H1 (cell line): ENCODE data around the gene OXNAD1. TPM values are rescaled to one million over a fixed set of nuclear protein-coding genes. Genes with fewer than 3 reads are reported as not detected.

Experiments used
- CTCF ChIA-PET: fragments of 300-600 bp; sonication (Branson Sonifier 250); formaldehyde crosslinking; loops from one replicate; lab custom pipeline; 2021; ENCODE audit not compliant: partially characterized antibody; lab: Charles Lee
- POLR2A ChIA-PET: fragments of 300-600 bp; sonication (Branson Sonifier 250); formaldehyde crosslinking; loops from one replicate; lab custom pipeline; 2021; ENCODE audit warnings: inconsistent platforms; ENCODE audit not compliant: partially characterized antibody; lab: Charles Lee
- DNase-seq, 2 experiments: peaks; one replicate each; pipeline versions ENCODE4 v3.0.0 to v3.0.0-alpha.2; 2010 to 2022; ENCODE audit warnings: low spot score in 2 of 2, low read depth in 1 of 2, mixed read lengths in 1 of 2
- FAIRE-seq: peaks from 2 replicates; lab custom pipeline; 2011; peaks lifted over from hg19 to GRCh38; lab: Jason Lieb, UNC
- H2AFZ ChIP-seq: 2 replicates; pipeline ENCODE4 v1.8.1; 2012; ENCODE audit warnings: low read length, inconsistent platforms
- H2AK5ac ChIP-seq: 2 replicates; pipeline ENCODE4 v1.6.1; 2013; ENCODE audit warnings: low read depth, low read length
- H2BK120ac ChIP-seq: replicated peaks from 2 replicates; pipeline ENCODE3; 2013; ENCODE audit warnings: low read depth, low read length, inconsistent platforms
- H2BK12ac ChIP-seq: 2 replicates; pipeline ENCODE4 v1.6.1; 2013; ENCODE audit warnings: low read depth, low read length
- H2BK15ac ChIP-seq: 2 replicates; pipeline ENCODE4 v1.6.1; 2013; ENCODE audit warnings: low read length
- H2BK20ac ChIP-seq: 2 replicates; pipeline ENCODE4 v1.6.1; 2013; ENCODE audit warnings: low read length
- H2BK5ac ChIP-seq: 2 replicates; pipeline ENCODE4 v1.6.1; 2013; ENCODE audit warnings: low read depth, low read length
- H3K14ac ChIP-seq: 2 replicates; pipeline ENCODE4 v1.6.1; 2013; ENCODE audit warnings: inconsistent platforms; ENCODE audit not compliant: insufficient read length
- H3K18ac ChIP-seq: 2 replicates; pipeline ENCODE4 v1.6.1; 2013; ENCODE audit warnings: low read length; ENCODE audit errors: extremely low read depth
- H3K23ac ChIP-seq: 2 replicates; pipeline ENCODE4 v1.6.1; 2013; ENCODE audit warnings: inconsistent platforms; ENCODE audit not compliant: insufficient read length
- H3K23me2 ChIP-seq: 2 replicates; pipeline ENCODE4 v1.6.1; 2013; ENCODE audit warnings: low read depth, low read length
- H3K27ac ChIP-seq: 2 replicates; pipeline ENCODE4 v1.6.1; 2011; ENCODE audit warnings: low read depth, low read length, inconsistent platforms
- H3K27me3 ChIP-seq, 4 experiments: replicated peaks in 1 of 4; 1 replicate in 1 of 4; 2 replicates in 3 of 4; pipeline versions ENCODE4 v1.6.1 to v1.8.1; 2011 to 2013; ENCODE audit warnings: low read length in 3 of 4, mild to moderate bottlenecking in 3 of 4, inconsistent platforms in 2 of 4, mixed read lengths in 2 of 4, moderate library complexity in 1 of 4; ENCODE audit not compliant: control insufficient read depth in 3 of 4, insufficient read depth in 3 of 4; ENCODE audit errors: extremely low read depth in 1 of 4
- H3K36me3 ChIP-seq, 4 experiments: 2 replicates each; pipeline versions ENCODE4 v1.6.1 to v1.8.1; 2011 to 2013; ENCODE audit warnings: mild to moderate bottlenecking in 4 of 4, low read length in 3 of 4, moderate library complexity in 2 of 4, control low read depth in 1 of 4, inconsistent platforms in 1 of 4; ENCODE audit not compliant: insufficient read depth in 4 of 4, control insufficient read depth in 2 of 4
- H3K4ac ChIP-seq: replicated peaks from 2 replicates; pipeline ENCODE3; 2013; ENCODE audit warnings: low read length, low read depth, mixed read lengths, inconsistent platforms; ENCODE audit not compliant: insufficient read length
- H3K4me1 ChIP-seq, 4 experiments: replicated peaks in 1 of 4; 1 replicate in 1 of 4; 2 replicates in 3 of 4; pipeline versions ENCODE4 v1.6.1 to v1.8.1; 2011 to 2013; ENCODE audit warnings: low read length in 3 of 4, inconsistent platforms in 2 of 4, mixed read lengths in 1 of 4; ENCODE audit not compliant: insufficient read depth in 4 of 4, control insufficient read depth in 3 of 4
- H3K4me2 ChIP-seq, 2 experiments: 2 replicates each; pipeline versions ENCODE4 v1.6.1 to v1.8.1; 2011 to 2013; ENCODE audit warnings: low read depth in 2 of 2, low read length in 2 of 2, control low read depth in 1 of 2, inconsistent platforms in 1 of 2, mild to moderate bottlenecking in 1 of 2; ENCODE audit not compliant: insufficient read depth in 1 of 2
- H3K4me3 ChIP-seq, 4 experiments: fragments of 200-600, 300-600 bp in 1 of 4; sonication (generic), shearing (Covaris generic), sonication (Bioruptor Twin) in 1 of 4; 2 replicates each; pipeline versions ENCODE4 v1.5.1 to v1.8.1; 2011 to 2016; ENCODE audit warnings: low read length in 4 of 4, low read depth in 3 of 4, control low read depth in 2 of 4, inconsistent platforms in 2 of 4, mild to moderate bottlenecking in 2 of 4, mixed read lengths in 1 of 4, moderate library complexity in 1 of 4; ENCODE audit not compliant: insufficient read depth in 2 of 4; ENCODE audit errors: extremely low read depth in 1 of 4
- H3K56ac ChIP-seq: replicated peaks from 2 replicates; pipeline ENCODE3; 2013; ENCODE audit warnings: low read depth, mild to moderate bottlenecking, mixed read lengths, low read length, inconsistent platforms; ENCODE audit not compliant: insufficient read length
- H3K79me1 ChIP-seq: 2 replicates; pipeline ENCODE4 v1.6.1; 2013; ENCODE audit warnings: low read depth, low read length, control low read depth
- H3K79me2 ChIP-seq, 2 experiments: 2 replicates each; pipeline versions ENCODE4 v1.6.1 to v1.8.1; 2012 to 2013; ENCODE audit warnings: low read length in 2 of 2, mild to moderate bottlenecking in 2 of 2, inconsistent platforms in 1 of 2; ENCODE audit not compliant: insufficient read depth in 2 of 2, control insufficient read depth in 1 of 2
- H3K9ac ChIP-seq, 4 experiments: replicated peaks in 1 of 4; 1 replicate in 1 of 4; 2 replicates in 3 of 4; pipeline versions ENCODE4 v1.6.1 to v1.8.1; 2011 to 2013; ENCODE audit warnings: low read depth in 3 of 4, low read length in 3 of 4, control low read depth in 2 of 4, mild to moderate bottlenecking in 2 of 4, moderate library complexity in 2 of 4, inconsistent platforms in 1 of 4; ENCODE audit errors: extremely low read depth in 1 of 4
- H3K9me3 ChIP-seq, 2 experiments: 2 replicates each; pipeline versions ENCODE4 v1.6.1 to v1.8.1; 2012 to 2013; ENCODE audit warnings: mild to moderate bottlenecking in 2 of 2, moderate library complexity in 2 of 2, control low read depth in 1 of 2, inconsistent platforms in 1 of 2, low read depth in 1 of 2, low read length in 1 of 2, mixed read lengths in 1 of 2; ENCODE audit not compliant: insufficient read depth in 2 of 2
- H4K20me1 ChIP-seq, 2 experiments: replicated peaks in 1 of 2; 2 replicates each; pipeline versions ENCODE3 to v1.8.1; 2011 to 2013; ENCODE audit warnings: inconsistent platforms in 2 of 2, low read length in 2 of 2, mild to moderate bottlenecking in 1 of 2; ENCODE audit not compliant: insufficient read depth in 2 of 2, control insufficient read depth in 1 of 2
- H4K5ac ChIP-seq: 2 replicates; pipeline ENCODE4 v1.6.1; 2013; ENCODE audit warnings: low read length, low read depth, mixed read lengths, inconsistent platforms; ENCODE audit not compliant: insufficient read length
- H4K8ac ChIP-seq: 2 replicates; pipeline ENCODE4 v1.8.0; 2013; ENCODE audit warnings: mild to moderate bottlenecking, moderate library complexity, low read length, inconsistent platforms; ENCODE audit not compliant: insufficient read depth; ENCODE audit errors: extremely low read depth
- H4K91ac ChIP-seq: replicated peaks from 2 replicates; pipeline ENCODE3; 2013; ENCODE audit warnings: low read length, mixed read lengths, inconsistent platforms; ENCODE audit not compliant: insufficient read length
- BCL11A ChIP-seq, 2 experiments: IDR thresholded peaks; one replicate each; pipeline ENCODE4 v1.6.1; 2011; ENCODE audit warnings: low read depth in 2 of 2, low read length in 2 of 2, mild to moderate bottlenecking in 2 of 2
- CBX5 ChIP-seq: fragments of 300-800, 300-1000 bp; sonication (generic); IDR thresholded peaks from 2 replicates; pipeline ENCODE4 v1.7.1; 2016; ENCODE audit warnings: antibody characterized with exemption, low read length, low read depth
- CREB1 ChIP-seq: IDR thresholded peaks from 2 replicates; pipeline ENCODE4 v1.6.1; 2012; ENCODE audit warnings: inconsistent platforms
- KDM5A ChIP-seq: fragments of 200-600 bp; IDR thresholded peaks from 2 replicates; pipeline ENCODE4 v1.7.1; 2012; ENCODE audit warnings: mild to moderate bottlenecking, low read length, inconsistent platforms, mixed read lengths
- MAFK ChIP-seq: IDR thresholded peaks from 2 replicates; pipeline ENCODE4 v1.6.1; 2012; ENCODE audit warnings: low read depth, mild to moderate bottlenecking, improper control_type of control experiment, low read length
- RBBP5 ChIP-seq: IDR thresholded peaks from 2 replicates; pipeline ENCODE4 v1.7.1; 2012; ENCODE audit warnings: low read depth, mild to moderate bottlenecking, inconsistent platforms, low read length, moderate library complexity, borderline replicate concordance
- RFX5 ChIP-seq: IDR thresholded peaks from 2 replicates; pipeline ENCODE4 v1.6.1; 2011; ENCODE audit warnings: low read depth, low read length, improper control_type of control experiment, borderline replicate concordance
- RNF2 ChIP-seq: fragments of 200-900, 300-1000 bp; sonication (generic); IDR thresholded peaks from 2 replicates; pipeline ENCODE4 v1.7.1; 2016; ENCODE audit warnings: borderline replicate concordance, low read depth, mild to moderate bottlenecking, antibody characterized with exemption, low read length; ENCODE audit not compliant: poor library complexity, severe bottlenecking; ENCODE audit errors: missing control alignments
- RXRA ChIP-seq: IDR thresholded peaks from 2 replicates; pipeline ENCODE4 v1.6.1; 2011; ENCODE audit warnings: low read depth, mild to moderate bottlenecking, low read length, moderate library complexity; ENCODE audit not compliant: insufficient read depth
- SIX5 ChIP-seq: IDR thresholded peaks from 2 replicates; pipeline ENCODE4 v1.6.1; 2011; ENCODE audit warnings: mild to moderate bottlenecking, low read depth, low read length
- SP1 ChIP-seq: IDR thresholded peaks from 2 replicates; pipeline ENCODE4 v1.6.1; 2011; ENCODE audit warnings: low read depth, low read length
- SRF ChIP-seq: IDR thresholded peaks from 2 replicates; pipeline ENCODE4 v1.6.1; 2011; ENCODE audit warnings: mild to moderate bottlenecking, low read depth, low read length, moderate library complexity
- TAF1 ChIP-seq: IDR thresholded peaks from 2 replicates; pipeline ENCODE4 v1.6.1; 2011; ENCODE audit warnings: mild to moderate bottlenecking, low read depth, low read length
- TCF12 ChIP-seq: IDR thresholded peaks from 2 replicates; pipeline ENCODE4 v1.6.1; 2011; ENCODE audit warnings: low read depth, mild to moderate bottlenecking, low read length
- TEAD4 ChIP-seq: IDR thresholded peaks from 2 replicates; pipeline ENCODE4 v1.6.1; 2012; ENCODE audit warnings: low read depth, low read length, inconsistent platforms, mixed read lengths
- WGBS, 2 experiments: shearing (Covaris generic) in 1 of 2; methylation state at CpG; one replicate each; pipeline versions ENCODE4 v1.1.6 to v1.1.7; 2013 to 2015; ENCODE audit warnings: low lambda C conversion rate in 2 of 2, mixed read lengths in 2 of 2, inconsistent platforms in 1 of 2, low coverage in 1 of 2, missing lambda C conversion rate in 1 of 2; ENCODE audit not compliant: insufficient replicate concordance in 2 of 2, insufficient coverage in 1 of 2, insufficient read length in 1 of 2; ENCODE audit errors: extremely low coverage in 1 of 2, missing lambda C conversion rate in 1 of 2; 5-methylcytosine and 5-hydroxymethylcytosine counted together
- polyA plus RNA-seq, 7 experiments: library from polyadenylated mRNA; depleted of rRNA in 3 of 7; stranded (reverse) in 5 of 7; unstranded in 2 of 7; fragments of >200 nt in 5 of 7; fragments of 200-250 nt in 2 of 7; gene quantifications; 1 replicate in 5 of 7; 2 replicates in 1 of 7; 4 replicates in 1 of 7; pipeline versions ENCODE4 v1.2.1 to v1.2.3, GENCODE V29; 2011 to 2013; ENCODE audit warnings: missing spikeins in 2 of 7, mixed read lengths in 2 of 7
- total RNA-seq: library from RNA; stranded (reverse); fragmentation: NEBNext Ultra II Directional; extraction: Animal tissue kit (Norgen Biotek cat#: 25700); gene quantifications from 2 replicates; pipeline ENCODE4 v1.2.1, GENCODE V29; 2021

OXNAD1 gene
- total and polyA plus RNA-seq, 2 of the 8 experiments (the other 6 are each of a cell fraction or from before 2014, with no cell fraction given) = 14.9 to 24.8 TPM

DNA sequence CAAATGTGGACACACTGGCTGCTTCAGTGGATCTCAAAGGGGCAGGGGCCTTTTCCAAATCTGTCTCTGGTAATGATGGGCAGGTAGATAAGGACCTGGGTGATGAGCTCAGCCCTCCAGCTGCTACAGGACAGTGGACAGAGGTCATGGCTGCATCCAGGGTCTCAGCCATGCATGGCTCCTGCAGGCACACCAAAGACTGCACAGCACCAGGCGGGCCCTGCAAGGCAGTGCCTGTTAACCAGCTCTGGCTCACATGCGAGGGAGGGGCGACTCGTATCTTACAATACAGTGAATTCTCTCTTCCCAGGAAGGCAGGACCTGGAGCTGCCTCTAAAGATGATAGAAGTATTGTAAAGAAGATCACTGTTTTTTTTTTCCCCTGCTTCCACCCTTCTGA, 58.7 kb downstream of the OXNAD1 start:
- no peak overlapping the region for H2AK5ac ChIP-seq
- no peak overlapping the region for H3K14ac ChIP-seq
- H3K23me2 ChIP-seq = no peaks in the 10 kb centered on the region
- no peak overlapping the region for H3K27ac ChIP-seq
- no peak overlapping the region for H3K18ac ChIP-seq
- 78% methylated on average over 4 of the region's 4 CpGs; no CpG with 5 or more reads in 1 of the 2 experiments for WGBS, 2 experiments
- no peak for FAIRE-seq
- H3K9ac ChIP-seq = no peak overlapping the region
- peaks cover 0 to 1% of the 10 kb centered on the region in 2 experiments for H4K20me1 ChIP-seq
- H3K4me3 ChIP-seq = no peak overlapping the region
- H3K23ac ChIP-seq = no peak overlapping the region
- H3K56ac ChIP-seq = no peak overlapping the region
- H2BK120ac ChIP-seq = no peak overlapping the region
- POLR2A ChIA-PET = no interaction called here
- H3K79me1 ChIP-seq = no peaks in the 10 kb centered on the region
- CTCF ChIA-PET = interaction anchor here (1.0 to 1.3 kb wide), 6 partner anchors 10 to 221 kb away, joined by 3 to 5 read pairs (median 4); no protein-coding TSS in a partner anchor
- peaks cover 0 to 6% (median 2%) of the 10 kb centered on the region in 4 experiments; a peak in 3 of 8 replicates for H3K36me3 ChIP-seq
- H3K79me2 ChIP-seq = no peaks in the 10 kb centered on the region
- no peak for TF ChIP-seq RXRA
- TF ChIP-seq RNF2 = no peak
- TF ChIP-seq SP1 = no peak
- no peak for TF ChIP-seq RFX5
- TF ChIP-seq TCF12 = no peak
- no peak for TF ChIP-seq RBBP5
- TF ChIP-seq TEAD4 = no peak
- TF ChIP-seq TAF1 = no peak
- no peak for TF ChIP-seq MAFK
- no peak for TF ChIP-seq BCL11A (IDR thresholded peaks at IDR 0.05; ENCODE audit: low read depth in 2 of 2, low read length in 2 of 2)
- no peak for TF ChIP-seq KDM5A
- no peak for TF ChIP-seq SRF
- TF ChIP-seq CREB1 = no peak
- TF ChIP-seq CBX5 = no peak
- TF ChIP-seq SIX5 = no peak
- no peak overlapping the region for H2BK15ac ChIP-seq
- H4K8ac ChIP-seq = no peak overlapping the region
- H2BK12ac ChIP-seq = no peak overlapping the region
- H2BK5ac ChIP-seq = no peak overlapping the region
- no peak overlapping the region for H2AFZ ChIP-seq
- no peaks in the 10 kb centered on the region for H3K4me1 ChIP-seq
- no peaks in the 10 kb centered on the region for H3K9me3 ChIP-seq
- H4K91ac ChIP-seq = no peak overlapping the region
- no peak for DNase-seq
- H4K5ac ChIP-seq = no peak overlapping the region
- no peaks in the 10 kb centered on the region for H3K27me3 ChIP-seq
- no peak overlapping the region for H3K4me2 ChIP-seq
- no peak overlapping the region for H2BK20ac ChIP-seq
- no peak overlapping the region for H3K4ac ChIP-seq
